HG03457 (cell line): ENCODE results near the gene BCL11B.
"Not testable (repeated sequence)": the region's sequence is repeated elsewhere in the genome, so short reads cannot be mapped to it uniquely, and the experiment has no call there.

Experiments used
- ATAC-seq: cut with Tn5 transposase; IDR thresholded peaks from one replicate; pipeline ENCODE4 v1.9.1; 2021; ENCODE audit warnings: moderate number of reproducible peaks; ENCODE audit not compliant: unreplicated experiment

Gene BCL11B

GRCh38 chr14:99242238-99242637 lies 29.8 kb downstream of the BCL11B start:
- ATAC-seq: no peak

DNA sequence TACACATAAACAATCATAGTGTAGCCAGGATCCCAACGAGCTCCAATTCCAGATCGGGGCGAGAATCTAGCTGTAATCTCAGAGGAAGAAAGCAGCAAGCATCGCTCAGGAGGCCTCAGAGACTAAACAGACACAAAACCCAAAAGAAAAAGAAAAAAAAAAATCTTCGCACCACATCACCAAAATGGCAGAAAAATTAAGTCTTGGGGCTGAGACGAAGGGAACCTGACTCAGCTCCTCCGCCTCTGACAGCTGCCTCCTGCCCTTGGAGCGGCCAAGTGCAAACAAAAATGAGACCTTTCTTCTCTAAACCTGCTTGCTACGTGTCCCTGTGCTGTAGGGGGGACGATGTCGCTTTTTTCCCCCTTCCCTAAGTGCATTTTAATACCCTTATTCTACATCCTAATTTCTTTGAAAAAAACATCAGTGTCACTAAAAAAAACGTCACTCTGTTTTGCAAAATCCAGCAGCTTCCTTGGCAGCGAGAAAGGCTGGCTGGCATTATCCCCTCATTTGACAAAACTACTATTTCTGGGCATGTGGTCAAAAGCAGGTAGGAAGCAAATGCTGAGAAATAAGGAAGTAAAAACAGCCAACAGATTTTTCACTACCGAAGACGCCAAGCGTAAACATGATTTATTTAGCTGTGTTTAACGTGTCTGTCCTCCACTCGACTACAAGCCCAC lies 30.5 kb downstream of the BCL11B start:
- no peak for ATAC-seq

DNA sequence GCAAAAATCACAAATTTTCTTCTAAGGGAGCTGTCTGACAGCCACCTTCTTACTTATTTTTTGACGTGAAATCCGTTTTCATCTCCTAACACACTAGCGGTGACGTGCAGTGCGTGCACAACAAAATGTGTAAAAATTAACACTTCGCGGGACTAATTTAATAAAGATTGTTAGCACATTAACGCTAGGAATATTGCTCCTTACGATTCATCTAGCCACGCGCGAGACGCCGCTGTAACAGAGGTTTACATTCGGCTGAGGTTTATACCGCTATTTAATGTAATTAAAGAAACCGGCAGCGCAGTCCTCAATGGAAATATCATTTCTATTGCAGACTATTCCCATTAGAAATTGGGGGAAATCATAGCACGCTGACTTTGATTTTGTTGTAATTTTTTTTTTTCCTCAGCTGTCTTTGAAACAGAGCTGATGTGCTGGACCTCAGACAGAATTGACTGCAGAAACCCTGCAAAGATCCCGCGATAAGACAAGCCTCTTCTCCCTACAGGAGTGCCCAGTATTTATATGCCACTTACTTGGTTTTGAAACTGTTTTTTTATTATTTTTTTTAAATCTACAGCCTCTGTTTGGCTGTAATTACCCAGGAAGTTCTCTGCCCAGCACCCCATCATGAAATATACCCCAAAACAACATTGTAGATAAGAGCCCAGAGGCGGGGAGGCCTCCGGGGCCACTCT lies 31.2 kb downstream of the BCL11B start:
- ATAC-seq: no peak

DNA sequence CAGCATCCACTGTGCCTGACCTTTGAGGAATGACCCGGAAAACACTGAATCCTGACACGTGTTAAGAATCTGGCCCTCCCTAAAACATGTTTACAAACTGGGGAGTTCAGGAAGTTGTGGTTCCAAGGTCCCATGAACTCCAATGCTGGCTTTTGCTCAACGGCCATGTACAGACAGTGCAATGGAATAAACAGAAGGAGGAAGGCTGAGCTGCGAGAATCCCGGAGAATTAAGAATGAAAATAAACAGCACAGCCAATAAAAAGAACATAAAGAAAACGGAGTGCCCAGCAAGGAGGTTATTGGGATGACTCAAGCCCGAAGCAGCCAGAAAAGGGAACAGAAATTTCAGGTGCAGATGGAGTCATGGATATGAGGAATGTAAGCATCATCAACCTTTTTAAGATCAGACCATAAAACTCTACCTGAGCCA lies 32.3 kb downstream of the BCL11B start:
- no peak for ATAC-seq

DNA sequence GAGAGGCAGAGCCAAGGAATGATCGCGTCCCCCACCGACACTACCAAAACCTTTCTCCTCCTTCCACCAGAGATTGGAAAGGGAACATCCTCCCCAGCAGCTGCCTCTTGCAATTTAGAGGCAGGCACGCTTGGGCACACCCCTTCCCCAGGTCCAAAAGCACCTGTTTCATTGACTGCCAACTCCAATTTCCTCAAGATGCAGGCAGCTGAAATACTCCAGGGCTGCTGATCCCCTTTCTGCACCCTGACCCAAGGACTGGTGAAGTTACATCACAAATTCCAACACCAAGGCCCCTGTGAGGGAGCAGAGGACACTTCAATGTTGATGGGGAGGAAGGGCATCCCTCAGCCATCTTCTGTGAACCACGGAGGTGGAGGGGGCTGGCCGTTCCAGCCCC lies 33.8 kb downstream of the BCL11B start:
- no peak for ATAC-seq

GRCh38 chr14:99237288-99237687 lies 34.7 kb downstream of the BCL11B start:
- no peak for ATAC-seq

DNA sequence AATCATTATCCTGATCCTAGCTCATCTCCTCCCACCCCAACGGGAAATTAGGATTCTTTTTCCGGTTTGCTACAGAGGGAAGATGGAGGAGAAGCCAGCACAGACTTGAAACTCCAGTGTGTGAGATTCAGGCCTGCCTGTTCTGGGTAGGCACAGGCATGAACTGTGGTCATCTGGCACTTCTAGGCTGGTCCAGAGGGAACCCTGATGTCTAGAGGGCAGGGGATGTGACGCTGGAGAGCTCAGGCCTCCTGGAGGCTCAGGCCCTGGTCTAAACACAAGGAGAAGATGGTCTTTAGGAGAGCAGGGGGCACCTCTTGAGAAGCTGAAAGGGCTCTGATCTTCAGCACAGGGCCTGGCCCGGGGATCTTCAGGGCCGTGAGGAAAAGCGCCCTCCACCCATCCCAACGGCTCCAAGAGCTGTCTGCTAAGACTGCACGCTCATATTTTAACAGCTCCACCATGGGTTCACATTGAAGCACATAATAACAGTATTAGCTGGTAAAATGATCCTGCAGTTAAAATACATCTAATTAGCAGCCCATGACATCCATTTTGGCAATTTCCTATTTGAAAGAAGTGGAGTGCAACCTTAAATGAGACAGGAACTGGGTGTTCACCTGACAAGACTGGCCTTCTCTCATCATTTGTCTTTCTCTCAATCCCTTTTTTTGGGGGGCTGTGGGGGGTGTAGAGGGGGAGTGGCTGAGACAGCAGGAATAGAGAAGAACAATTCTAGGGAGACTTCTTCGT lies 35.4 kb downstream of the BCL11B start:
- ATAC-seq: no peak

DNA sequence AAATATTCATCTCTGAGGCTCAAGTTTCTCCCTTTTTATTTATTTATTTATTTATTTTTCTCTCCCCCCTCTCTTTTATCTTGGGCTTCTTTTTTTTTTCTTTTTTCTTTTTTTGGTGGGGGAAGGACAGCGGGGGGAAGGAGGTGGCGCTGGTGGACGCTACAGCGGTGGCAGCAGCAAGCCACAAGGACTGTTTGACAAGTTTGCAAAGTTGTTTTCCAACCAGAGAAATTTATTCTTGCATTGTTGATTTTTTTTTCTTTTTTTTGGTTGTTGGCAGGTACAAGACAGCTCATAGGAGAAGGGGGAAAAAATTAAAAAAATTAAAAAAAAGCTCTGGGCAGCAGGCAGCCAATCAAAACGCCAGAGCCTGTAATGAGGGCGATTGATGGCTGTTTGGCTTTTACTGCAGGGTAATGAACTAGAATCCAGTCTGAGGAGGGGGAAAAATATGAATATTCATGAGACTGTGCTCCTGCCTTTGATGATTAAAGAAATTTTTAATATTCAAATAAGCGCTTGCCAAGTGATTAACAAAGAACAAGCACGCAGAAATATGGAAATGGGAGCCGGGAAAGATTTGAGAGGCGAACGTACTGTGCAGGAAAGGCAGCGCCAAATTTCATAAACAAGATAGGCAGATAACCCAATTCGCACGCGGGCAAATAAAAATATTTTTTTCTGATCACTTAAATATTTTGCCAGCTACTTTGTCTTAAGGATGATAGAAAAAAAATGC lies 36.2 kb downstream of the BCL11B start:
- no peak for ATAC-seq

DNA sequence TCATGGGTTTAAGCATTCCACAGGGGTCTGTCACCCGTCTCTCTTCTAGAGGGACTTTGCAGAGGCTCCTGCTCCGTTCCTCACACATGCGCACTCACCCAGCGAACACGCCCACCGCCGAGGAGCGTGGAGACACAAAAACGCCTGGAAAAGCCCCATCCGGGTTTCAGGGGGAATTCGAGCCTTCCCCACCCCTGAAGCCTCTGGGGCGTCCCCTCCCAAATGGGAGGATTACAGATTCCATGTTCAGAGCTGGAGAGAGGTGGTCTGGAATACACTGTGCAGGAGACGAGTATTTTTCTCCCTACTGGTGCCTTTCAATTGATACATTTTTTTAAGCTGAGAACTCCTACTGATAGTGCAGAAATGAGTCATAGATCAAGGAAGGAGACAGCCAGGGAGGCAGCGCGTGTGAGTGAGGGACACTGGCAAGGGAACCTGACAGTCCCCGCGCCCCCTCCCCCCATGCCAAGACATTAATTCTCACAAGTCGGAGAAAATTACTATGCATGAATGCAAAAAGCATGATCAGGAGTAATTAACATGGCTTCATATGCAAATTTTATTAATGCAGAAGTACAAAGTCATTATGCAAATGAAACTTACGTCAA lies 36.9 kb downstream of the BCL11B start:
- no peak for ATAC-seq

DNA sequence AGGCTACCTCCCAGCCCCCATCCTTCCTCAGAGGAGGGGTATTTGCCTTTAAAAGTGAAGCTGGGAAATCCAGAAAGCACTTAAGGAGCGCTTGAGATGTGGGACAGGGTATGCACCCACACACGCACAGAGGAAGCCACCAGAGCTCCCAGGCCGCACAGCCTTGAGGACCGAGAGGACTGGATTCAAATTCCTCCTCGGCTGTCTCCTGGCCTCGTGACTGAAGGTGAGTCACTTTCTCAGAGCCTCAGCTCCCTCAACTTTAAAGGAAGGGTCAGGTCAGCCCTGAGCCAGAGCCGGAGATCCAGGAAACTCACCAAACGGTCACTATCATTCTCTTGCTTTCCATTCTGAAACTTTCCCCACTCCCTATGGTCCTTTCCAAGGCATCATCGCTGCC lies 37.6 kb downstream of the BCL11B start:
- no peak for ATAC-seq

DNA sequence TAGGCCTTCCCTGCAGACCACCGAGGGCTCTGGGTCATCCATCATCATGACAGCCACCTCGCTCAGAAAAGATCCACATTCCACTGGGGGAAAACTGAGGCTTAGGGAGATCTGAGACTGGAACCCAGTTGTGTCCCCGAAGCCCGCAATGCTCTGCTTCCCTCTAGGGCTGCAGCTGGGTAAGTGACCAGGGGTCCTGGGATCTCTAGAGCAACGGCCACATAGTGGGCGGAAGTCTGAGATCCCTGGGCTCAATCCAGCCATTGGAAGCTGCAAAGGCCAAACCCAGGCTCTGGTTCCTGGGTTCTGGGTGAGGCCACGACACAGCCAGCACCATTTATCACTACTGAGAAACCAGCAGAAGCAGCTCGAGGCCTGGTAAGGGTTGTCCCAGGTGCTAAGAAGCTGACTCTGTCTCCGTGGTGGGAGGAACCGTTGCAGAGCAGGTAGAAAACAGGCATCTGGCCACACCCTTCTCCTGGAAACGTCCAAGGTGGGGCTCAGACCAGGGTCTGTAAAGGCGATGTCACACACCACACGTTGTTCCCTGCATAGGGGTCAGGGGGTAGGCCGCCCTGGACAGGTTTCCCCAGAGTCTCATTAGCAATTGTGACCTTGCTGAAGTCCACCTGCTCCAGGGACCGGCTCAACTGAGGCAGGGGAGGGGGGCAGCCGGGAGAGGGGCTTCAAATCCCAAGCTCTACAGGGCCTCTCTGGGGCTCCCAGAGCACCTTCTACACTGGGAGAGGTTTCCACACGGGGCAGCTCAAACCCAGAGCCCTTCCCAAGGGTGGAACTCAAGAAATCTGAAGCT lies 38.6 kb downstream of the BCL11B start:
- ATAC-seq: no peak

DNA sequence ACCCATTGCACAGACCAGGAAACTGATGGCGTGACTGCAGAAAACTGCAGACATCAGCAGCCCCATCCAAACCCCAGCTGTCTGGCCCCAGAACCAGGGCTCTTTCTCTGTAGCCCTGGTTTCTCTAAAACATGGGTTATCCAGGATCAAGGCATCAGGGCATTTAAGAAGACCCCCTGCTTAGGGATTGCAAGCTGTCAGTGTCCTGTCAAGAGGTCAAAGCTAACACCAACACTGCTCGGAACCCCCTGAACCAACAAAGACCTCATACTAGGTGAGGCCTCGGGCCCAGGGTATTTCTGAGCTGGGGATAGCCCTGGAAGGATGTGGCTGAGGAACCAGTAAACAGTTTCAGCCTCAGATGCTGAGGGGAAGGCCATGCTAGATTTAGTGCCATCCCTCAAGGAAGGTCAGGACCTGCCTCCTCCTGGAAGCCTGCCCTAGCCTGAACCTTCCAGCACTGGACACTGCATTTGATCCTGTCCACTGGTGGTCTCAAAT lies 39.2 kb downstream of the BCL11B start:
- ATAC-seq: no peak

GRCh38 chr14:99231850-99232713 lies 39.9 kb downstream of the BCL11B start:
- ATAC-seq: no peak

DNA sequence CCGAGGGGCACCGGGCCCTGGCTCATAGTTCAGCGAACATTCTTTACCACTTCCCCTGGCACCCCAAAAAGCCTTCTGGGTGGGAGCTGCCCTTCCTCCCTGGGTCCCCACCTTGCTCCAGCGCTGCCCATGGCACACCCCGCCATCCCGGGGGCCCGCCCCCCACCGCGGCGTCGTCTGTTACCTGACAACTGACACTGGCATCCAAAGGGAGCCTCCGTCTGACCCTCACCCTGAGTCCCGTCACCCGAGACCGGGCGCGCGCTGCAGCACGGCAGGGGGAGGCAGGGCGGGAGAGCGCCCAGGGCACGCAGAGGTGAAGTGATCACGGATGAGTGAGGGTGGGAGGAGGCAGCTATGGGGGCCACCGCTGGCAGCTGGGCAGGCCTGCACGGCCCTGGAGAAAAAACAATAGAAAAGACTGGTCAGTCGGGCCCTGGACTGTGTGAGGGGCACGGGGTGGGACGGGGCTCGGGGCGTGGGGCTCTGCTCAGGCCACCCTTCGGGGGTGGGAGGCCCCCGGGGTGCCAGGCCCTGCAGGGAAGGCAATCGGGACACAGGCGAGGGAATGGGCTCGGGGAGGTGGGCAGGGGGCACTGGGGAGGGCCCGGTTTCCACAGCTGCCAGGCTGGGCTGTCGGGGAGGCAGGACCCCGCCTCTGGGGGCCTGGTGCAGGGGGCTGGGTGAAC lies 40.7 kb downstream of the BCL11B start:
- ATAC-seq: no peak

- no peak for ATAC-seq
Observed at GRCh38 chr14:99230208-99231151, 41.5 kb downstream of the BCL11B start.

DNA sequence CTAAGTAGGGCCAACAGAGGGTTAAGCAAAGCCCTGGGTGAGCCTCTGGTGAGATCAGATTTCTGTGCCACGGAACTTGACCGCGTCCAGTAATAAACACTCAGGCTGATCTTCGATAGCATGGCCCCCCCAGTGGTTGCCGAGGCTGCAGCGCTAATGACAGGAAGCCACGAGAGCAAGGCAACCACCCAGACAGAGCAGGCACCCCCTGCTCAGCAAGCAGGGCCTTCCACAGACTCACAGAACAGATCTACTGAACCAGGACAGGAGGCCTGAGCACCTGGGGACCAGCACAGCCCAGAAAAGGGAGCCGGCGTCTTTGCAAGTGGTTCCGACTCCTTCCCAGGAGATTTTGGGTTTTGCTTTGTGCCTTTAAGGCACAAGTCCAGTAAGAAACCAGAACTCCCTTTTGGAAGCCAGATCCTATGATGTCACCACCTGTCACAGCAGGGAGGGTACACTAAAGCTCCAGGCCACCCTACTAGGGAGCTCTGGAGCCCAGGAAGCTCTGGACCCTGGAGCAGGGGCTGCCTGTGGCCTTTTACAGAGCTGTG lies 42.3 kb downstream of the BCL11B start:
- ATAC-seq: no peak

DNA sequence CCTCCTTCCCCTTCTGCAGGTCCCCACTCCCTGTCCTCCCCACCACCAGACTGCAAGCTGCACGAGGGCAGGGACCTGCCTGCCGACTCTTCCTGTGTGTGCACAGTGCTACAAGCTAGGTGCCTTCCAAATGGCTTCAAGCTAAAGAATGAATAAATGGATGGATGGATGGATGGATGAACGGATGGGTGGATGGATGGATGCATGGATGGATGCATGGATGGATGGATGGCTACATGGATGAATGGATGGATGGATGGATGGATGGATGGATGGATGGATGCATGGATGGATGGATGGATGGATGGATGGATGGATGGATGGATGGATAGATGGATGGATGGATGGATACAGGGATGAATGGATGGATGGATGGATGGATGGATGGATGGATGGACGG lies 43.2 kb downstream of the BCL11B start:
- ATAC-seq: not testable (repeated sequence)
